SK-N-SH treated with all-trans-retinoic acid at 6 μM for 48 hours (cell line): ENCODE data around the gene RAB40A.

Experiments
- ATAC-seq: fragments of 200-7000 bp; cut with Tn5 transposase; 3 replicates; pipeline ENCODE4 v1.9.1; 2020; ENCODE audit warnings: mild to moderate bottlenecking, moderate library complexity
- ARNTL ChIP-seq: fragments of 450-650 bp; formaldehyde crosslinking; IDR thresholded peaks from 2 replicates; pipeline ENCODE4 v1.5.0; 2020; ENCODE audit warnings: low read depth, mild to moderate bottlenecking, moderate library complexity, borderline replicate concordance
- BACH2 ChIP-seq: fragments of 250-450 bp; sonication (Bioruptor Pico); IDR thresholded peaks from 2 replicates; pipeline ENCODE4 v1.9.0; 2021; ENCODE audit warnings: mild to moderate bottlenecking, borderline replicate concordance
- CSDC2 ChIP-seq: fragments of 250-450 bp; sonication (Bioruptor Pico); IDR thresholded peaks from 2 replicates; pipeline ENCODE4 v1.5.0; 2020; ENCODE audit warnings: mild to moderate bottlenecking, moderate library complexity
- ESRRG ChIP-seq: fragments of 250-450 bp; sonication (Bioruptor Pico); IDR thresholded peaks from 2 replicates; pipeline ENCODE4 v1.6.1; 2021; ENCODE audit warnings: mild to moderate bottlenecking
- GLIS3 ChIP-seq: fragments of 250-450 bp; sonication (Bioruptor Pico); IDR thresholded peaks from 2 replicates; pipeline ENCODE4 v1.5.0; 2020; ENCODE audit warnings: mild to moderate bottlenecking, moderate library complexity
- ISL1 ChIP-seq: fragments of 250-450 bp; sonication (Bioruptor Pico); IDR thresholded peaks from 2 replicates; pipeline ENCODE4 v2.1.2; 2022; ENCODE audit warnings: mild to moderate bottlenecking, moderate library complexity
- OSR1 ChIP-seq: fragments of 250-450 bp; sonication (Bioruptor Pico); IDR thresholded peaks from 2 replicates; pipeline ENCODE4 v1.8.0; 2022; ENCODE audit warnings: moderate library complexity, mild to moderate bottlenecking, inconsistent platforms
- PPARA ChIP-seq: fragments of 250-450 bp; sonication (Bioruptor Pico); IDR thresholded peaks from 2 replicates; pipeline ENCODE4 v1.5.0; 2020; ENCODE audit warnings: mild to moderate bottlenecking, borderline replicate concordance
- RARB ChIP-seq: fragments of 250-450 bp; sonication (Bioruptor Pico); IDR thresholded peaks from 2 replicates; pipeline ENCODE4 v1.8.0; 2021; ENCODE audit warnings: mild to moderate bottlenecking, moderate library complexity
- SNAI2 ChIP-seq: fragments of 250-450 bp; sonication (Bioruptor Pico); IDR thresholded peaks from 2 replicates; pipeline ENCODE4 v1.5.0; 2020; ENCODE audit warnings: mild to moderate bottlenecking, moderate library complexity
- TCF4 ChIP-seq: fragments of 250-450 bp; sonication (Bioruptor Pico); IDR thresholded peaks from 2 replicates; pipeline ENCODE4 v1.8.0; 2021; ENCODE audit warnings: mild to moderate bottlenecking, moderate library complexity, borderline replicate concordance
- TOX ChIP-seq: fragments of 250-450 bp; sonication (Bioruptor Pico); IDR thresholded peaks from 2 replicates; pipeline ENCODE4 v1.8.0; 2021; ENCODE audit warnings: mild to moderate bottlenecking, moderate library complexity, borderline replicate concordance
- ZC3H10 ChIP-seq: fragments of 250-450 bp; sonication (Bioruptor Pico); IDR thresholded peaks from 2 replicates; pipeline ENCODE4 v1.5.1; 2021; ENCODE audit warnings: mild to moderate bottlenecking, moderate library complexity
- ZFP3 ChIP-seq: fragments of 250-450 bp; sonication (Bioruptor Pico); IDR thresholded peaks from 2 replicates; pipeline ENCODE4 v1.5.0; 2020; ENCODE audit warnings: mild to moderate bottlenecking, moderate library complexity
- ZFP30 ChIP-seq: fragments of 450-650 bp; formaldehyde crosslinking; IDR thresholded peaks from 2 replicates; pipeline ENCODE4 v1.5.0; 2022; ENCODE audit warnings: mild to moderate bottlenecking, moderate library complexity
- ZNF565 ChIP-seq: fragments of 450-650 bp; formaldehyde crosslinking; conservative IDR thresholded peaks from 2 replicates; pipeline ENCODE4 v1.5.0; 2020; ENCODE audit warnings: low read depth, mild to moderate bottlenecking, moderate library complexity
- ZNF70 ChIP-seq: fragments of 450-650 bp; formaldehyde crosslinking; IDR thresholded peaks from 2 replicates; pipeline ENCODE4 v1.5.0; 2020; ENCODE audit warnings: mild to moderate bottlenecking, moderate library complexity
- ZNF8 ChIP-seq: fragments of 450-650 bp; formaldehyde crosslinking; IDR thresholded peaks from 2 replicates; pipeline ENCODE4 v1.5.0; 2020; ENCODE audit warnings: mild to moderate bottlenecking, moderate library complexity
- TF ChIP-seq, protein P1 (sequence below): fragments of 250-450 bp; sonication (Bioruptor Pico); IDR thresholded peaks from 2 replicates; pipeline ENCODE4 v1.5.1; 2021; ENCODE audit warnings: mild to moderate bottlenecking, moderate library complexity
- TF ChIP-seq, protein P2 (sequence below): fragments of 250-450 bp; sonication (Bioruptor Pico); IDR thresholded peaks from 2 replicates; pipeline ENCODE4 v1.8.0; 2020; ENCODE audit warnings: mild to moderate bottlenecking, moderate library complexity, borderline replicate concordance
- TF ChIP-seq, protein P3 (sequence below): fragments of 250-450 bp; sonication (Bioruptor Pico); IDR thresholded peaks from 2 replicates; pipeline ENCODE4 v1.5.1; 2020; ENCODE audit warnings: low read depth, mild to moderate bottlenecking, moderate library complexity
- TF ChIP-seq, protein P4 (sequence below): fragments of 250-450 bp; sonication (Bioruptor Pico); IDR thresholded peaks from 2 replicates; pipeline ENCODE4 v1.8.0; 2021; ENCODE audit warnings: low read depth, mild to moderate bottlenecking, moderate library complexity, borderline replicate concordance

Gene RAB40A

DNA sequence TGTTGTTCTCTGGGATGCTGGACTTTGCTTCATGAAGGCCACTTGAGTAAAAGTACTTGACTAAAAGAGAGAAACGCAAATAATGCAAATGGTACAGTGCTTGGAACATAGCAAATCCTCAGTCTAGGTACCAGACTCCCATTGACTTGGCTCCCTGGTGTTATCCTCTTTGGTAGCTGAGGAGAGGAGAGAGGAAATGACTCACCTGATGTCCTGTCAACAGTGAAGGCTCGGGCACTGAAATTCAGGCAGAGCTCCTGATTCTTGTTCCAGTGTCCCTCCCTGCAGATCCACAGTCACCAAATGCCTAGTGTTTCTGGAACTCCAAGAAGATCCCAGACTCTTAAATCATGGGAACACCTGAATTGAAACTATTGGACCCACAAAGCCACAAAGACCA, 43.5 kb upstream of the RAB40A start:
- TF ChIP-seq TCF4 (CRISPR knock-in tag): no peak
- TF ChIP-seq ZNF565 (CRISPR knock-in tag): no peak
- TF ChIP-seq ZC3H10 (CRISPR knock-in tag): no peak
- TF ChIP-seq, protein P1, sequence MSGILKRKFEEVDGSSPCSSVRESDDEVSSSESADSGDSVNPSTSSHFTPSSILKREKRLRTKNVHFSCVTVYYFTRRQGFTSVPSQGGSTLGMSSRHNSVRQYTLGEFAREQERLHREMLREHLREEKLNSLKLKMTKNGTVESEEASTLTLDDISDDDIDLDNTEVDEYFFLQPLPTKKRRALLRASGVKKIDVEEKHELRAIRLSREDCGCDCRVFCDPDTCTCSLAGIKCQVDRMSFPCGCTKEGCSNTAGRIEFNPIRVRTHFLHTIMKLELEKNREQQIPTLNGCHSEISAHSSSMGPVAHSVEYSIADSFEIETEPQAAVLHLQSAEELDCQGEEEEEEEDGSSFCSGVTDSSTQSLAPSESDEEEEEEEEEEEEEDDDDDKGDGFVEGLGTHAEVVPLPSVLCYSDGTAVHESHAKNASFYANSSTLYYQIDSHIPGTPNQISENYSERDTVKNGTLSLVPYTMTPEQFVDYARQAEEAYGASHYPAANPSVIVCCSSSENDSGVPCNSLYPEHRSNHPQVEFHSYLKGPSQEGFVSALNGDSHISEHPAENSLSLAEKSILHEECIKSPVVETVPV: no peak
- TF ChIP-seq, protein P2, sequence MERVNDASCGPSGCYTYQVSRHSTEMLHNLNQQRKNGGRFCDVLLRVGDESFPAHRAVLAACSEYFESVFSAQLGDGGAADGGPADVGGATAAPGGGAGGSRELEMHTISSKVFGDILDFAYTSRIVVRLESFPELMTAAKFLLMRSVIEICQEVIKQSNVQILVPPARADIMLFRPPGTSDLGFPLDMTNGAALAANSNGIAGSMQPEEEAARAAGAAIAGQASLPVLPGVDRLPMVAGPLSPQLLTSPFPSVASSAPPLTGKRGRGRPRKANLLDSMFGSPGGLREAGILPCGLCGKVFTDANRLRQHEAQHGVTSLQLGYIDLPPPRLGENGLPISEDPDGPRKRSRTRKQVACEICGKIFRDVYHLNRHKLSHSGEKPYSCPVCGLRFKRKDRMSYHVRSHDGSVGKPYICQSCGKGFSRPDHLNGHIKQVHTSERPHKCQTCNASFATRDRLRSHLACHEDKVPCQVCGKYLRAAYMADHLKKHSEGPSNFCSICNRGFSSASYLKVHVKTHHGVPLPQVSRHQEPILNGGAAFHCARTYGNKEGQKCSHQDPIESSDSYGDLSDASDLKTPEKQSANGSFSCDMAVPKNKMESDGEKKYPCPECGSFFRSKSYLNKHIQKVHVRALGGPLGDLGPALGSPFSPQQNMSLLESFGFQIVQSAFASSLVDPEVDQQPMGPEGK (CRISPR knock-in tag): no peak
- no peak for TF ChIP-seq RARB (CRISPR knock-in tag)
- TF ChIP-seq, protein P3, sequence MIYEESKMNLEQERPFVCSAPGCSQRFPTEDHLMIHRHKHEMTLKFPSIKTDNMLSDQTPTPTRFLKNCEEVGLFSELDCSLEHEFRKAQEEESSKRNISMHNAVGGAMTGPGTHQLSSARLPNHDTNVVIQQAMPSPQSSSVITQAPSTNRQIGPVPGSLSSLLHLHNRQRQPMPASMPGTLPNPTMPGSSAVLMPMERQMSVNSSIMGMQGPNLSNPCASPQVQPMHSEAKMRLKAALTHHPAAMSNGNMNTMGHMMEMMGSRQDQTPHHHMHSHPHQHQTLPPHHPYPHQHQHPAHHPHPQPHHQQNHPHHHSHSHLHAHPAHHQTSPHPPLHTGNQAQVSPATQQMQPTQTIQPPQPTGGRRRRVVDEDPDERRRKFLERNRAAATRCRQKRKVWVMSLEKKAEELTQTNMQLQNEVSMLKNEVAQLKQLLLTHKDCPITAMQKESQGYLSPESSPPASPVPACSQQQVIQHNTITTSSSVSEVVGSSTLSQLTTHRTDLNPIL (CRISPR knock-in tag): no peak
- no peak for TF ChIP-seq SNAI2 (CRISPR knock-in tag)
- 0 out of 3 replicates have a peak, but pooled peaks have one; percentile 16 for ATAC-seq

DNA sequence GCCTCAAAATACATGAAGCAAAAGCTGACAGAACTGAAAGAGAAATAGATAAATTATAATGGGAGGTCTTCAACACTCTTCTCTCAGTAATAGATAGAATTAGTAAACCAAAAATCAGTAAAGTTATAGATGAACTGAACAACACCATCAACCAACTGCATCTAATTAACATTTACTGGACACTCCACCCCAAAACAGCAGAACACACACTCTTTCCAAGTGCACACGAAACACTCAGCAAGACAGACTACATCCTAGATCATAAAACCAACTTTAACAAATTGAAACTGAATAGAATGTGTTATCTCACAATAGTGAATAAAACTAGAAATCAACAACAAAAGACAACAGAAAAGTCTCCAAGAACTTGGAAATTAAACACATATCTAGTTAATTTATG, 41.0 kb upstream of the RAB40A start:
- TF ChIP-seq GLIS3 (CRISPR knock-in tag) (no peak), ZFP3 (CRISPR knock-in tag) (no peak), CSDC2 (CRISPR knock-in tag) (no peak), BACH2 (CRISPR knock-in tag) (no peak), TOX (CRISPR knock-in tag) (no peak), OSR1 (CRISPR knock-in tag) (no peak), ISL1 (CRISPR knock-in tag) (no peak), PPARA (CRISPR knock-in tag) (no peak), ZNF70 (CRISPR knock-in tag) (no peak), ZFP30 (no peak), ZNF565 (CRISPR knock-in tag) (no peak), ESRRG (CRISPR knock-in tag) (no peak), ZC3H10 (CRISPR knock-in tag) (no peak), TCF4 (CRISPR knock-in tag) (no peak), ZNF8 (CRISPR knock-in tag) (no peak)
- TF ChIP-seq, protein P3 (CRISPR knock-in tag): no peak
- TF ChIP-seq, protein P2 (CRISPR knock-in tag): no peak
- no peak for ATAC-seq

DNA sequence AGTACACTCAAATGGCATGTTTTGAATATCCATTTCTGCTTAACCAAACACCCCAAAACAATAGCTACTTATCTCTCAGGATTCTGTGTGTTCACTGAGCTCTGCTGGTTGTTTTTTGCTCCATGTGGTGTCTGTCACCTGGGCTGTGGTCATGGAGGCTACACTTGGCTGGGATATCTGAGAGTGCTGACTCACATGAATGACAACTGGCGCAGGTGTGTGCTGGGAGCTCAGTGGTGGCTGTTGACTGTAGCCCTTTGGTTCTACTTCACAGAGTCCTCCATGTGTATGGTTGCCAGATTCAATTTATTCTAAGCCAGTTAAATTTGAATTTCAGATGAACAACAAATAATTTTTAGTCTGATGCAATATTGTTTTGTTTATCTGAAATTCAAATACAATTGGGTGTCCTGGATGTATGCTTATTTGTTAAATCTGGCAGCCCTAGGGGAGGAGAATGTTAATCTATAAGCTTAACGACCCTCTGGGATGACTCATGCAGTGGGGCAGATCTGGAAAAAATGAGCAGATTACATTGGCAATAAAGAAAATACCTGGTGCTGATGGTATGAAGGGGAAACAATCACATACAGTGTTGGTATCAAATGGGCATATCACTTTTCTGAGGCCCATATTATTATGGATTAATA, 37.8 kb upstream of the RAB40A start:
- ATAC-seq: no peak
- TF ChIP-seq ZFP3 (CRISPR knock-in tag): no peak
- TF ChIP-seq ESRRG (CRISPR knock-in tag): no peak
- no peak for TF ChIP-seq TOX (CRISPR knock-in tag)
- TF ChIP-seq TCF4 (CRISPR knock-in tag): no peak
- TF ChIP-seq, protein P2 (CRISPR knock-in tag): no peak
- TF ChIP-seq ZNF70 (CRISPR knock-in tag): no peak
- TF ChIP-seq PPARA (CRISPR knock-in tag): no peak
- TF ChIP-seq, protein P4, sequence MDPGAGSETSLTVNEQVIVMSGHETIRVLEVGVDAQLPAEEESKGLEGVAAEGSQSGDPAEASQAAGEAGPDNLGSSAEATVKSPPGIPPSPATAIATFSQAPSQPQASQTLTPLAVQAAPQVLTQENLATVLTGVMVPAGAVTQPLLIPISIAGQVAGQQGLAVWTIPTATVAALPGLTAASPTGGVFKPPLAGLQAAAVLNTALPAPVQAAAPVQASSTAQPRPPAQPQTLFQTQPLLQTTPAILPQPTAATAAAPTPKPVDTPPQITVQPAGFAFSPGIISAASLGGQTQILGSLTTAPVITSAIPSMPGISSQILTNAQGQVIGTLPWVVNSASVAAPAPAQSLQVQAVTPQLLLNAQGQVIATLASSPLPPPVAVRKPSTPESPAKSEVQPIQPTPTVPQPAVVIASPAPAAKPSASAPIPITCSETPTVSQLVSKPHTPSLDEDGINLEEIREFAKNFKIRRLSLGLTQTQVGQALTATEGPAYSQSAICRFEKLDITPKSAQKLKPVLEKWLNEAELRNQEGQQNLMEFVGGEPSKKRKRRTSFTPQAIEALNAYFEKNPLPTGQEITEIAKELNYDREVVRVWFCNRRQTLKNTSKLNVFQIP (CRISPR knock-in tag): no peak
- no peak for TF ChIP-seq ZNF565 (CRISPR knock-in tag)
- no peak for TF ChIP-seq CSDC2 (CRISPR knock-in tag)
- TF ChIP-seq ARNTL (CRISPR knock-in tag): no peak
- TF ChIP-seq ZFP30: no peak
